CD4-positive, alpha-beta T cell treated with Interleukin-10 for 1 hour (primary cell): Measurements from ENCODE around the gene RNF223.
A peak's percentile ranks its signal among the peaks of the same experiment; 100 is the strongest.
"Not testable (repeated sequence)": the region's sequence is repeated elsewhere in the genome, so short reads cannot be mapped to it uniquely, and the experiment has no call there.

ENCODE experiments used
- DNase-seq: peaks from one replicate; pipeline ENCODE4 v3.0.0-alpha.2; 2020

Gene RNF223

DNA sequence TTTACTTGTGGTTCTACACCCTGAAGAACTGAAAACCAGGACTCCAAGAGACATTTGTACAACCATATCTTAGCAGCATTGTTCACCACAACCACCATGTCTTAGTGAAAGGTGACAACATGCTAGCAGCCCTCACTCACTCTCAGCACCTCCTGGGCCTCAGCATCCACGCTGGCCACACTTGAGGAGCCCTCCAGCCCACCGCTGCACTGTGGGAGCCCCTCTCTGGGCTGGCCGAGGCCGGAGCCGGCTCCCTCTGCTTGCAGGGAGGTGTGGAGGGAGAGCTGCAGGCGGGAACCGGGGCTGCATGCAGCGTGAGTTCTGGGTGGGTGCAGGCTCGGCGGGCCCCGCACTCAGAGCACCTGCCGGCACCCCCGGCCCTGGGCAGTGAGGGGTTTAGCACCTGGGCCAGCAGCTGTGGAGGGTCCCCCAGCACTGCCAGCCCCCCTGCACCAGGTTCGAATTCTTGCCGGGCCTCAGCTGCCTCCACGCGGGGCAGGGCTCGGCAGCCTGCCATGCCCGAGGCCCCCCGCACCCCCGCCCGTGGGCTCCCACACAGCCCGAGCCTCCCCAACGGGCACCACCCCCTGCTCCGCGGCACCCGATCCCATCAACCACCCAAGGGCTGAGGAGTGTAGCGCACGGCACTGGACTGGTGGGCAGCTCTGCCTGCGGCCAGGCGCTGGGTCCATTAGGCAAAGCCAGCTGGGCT, 32.6 kb upstream of the RNF223 start:
- DNase-seq: no peak

DNA sequence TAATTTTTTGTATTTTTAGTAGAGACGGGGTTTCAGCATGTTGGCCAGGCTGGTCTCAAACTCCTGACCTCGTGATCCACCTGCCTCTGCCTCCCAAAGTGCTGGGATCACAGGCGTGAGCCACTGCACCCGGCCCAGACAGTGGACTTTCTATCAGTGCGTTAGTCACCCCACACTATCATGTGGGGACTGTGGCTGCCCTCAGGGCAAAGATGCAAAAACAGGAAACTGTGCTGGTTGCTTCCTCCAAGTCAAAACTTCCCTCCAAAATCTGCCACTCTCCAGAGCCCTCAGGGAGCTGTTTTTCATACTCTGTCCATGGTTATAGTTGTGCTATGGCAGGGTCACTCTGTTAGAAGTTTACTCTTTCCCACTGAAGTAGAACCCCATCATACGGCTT, 30.0 kb upstream of the RNF223 start:
- DNase-seq: not testable (repeated sequence)

DNA sequence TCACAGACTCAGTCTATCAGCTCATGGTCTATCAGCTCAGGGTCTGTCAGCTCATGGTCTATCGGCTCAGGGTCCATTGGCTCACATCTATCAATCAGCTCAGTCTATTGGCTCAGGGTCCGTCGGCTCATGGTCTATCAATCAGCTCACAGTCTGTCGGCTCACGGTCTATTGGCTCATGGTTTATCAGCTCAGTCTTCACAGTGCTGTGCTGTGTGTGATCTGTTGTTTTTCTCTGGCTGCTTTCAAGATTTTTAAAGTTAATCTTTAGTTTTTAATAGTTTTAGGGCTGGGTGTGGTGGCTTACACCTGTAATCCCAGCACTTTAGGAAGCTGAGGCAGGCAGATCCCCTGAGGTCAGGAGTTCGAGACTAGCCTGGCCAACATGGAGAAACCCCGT, 27.4 kb upstream of the RNF223 start:
- no peak for DNase-seq

DNA sequence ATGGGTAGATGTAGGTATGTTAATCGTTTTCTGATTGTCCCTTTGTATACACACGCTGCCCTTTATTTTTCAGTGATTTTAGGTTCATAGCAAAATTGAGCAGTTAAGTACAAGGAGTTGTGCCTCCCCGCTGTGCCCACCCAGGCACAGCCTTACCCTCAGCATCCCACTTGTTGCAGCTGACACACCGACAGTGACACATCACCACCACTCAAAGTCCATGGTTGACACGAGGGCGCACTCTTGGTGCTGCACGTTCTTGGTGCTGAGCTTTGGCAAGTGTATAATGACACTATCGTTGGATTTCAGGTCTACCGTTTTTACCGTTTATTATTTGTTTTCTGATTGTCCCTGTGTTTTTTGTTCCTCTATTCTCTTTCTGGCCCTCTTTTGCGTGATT, 26.2 kb upstream of the RNF223 start:
- no peak for DNase-seq

DNA sequence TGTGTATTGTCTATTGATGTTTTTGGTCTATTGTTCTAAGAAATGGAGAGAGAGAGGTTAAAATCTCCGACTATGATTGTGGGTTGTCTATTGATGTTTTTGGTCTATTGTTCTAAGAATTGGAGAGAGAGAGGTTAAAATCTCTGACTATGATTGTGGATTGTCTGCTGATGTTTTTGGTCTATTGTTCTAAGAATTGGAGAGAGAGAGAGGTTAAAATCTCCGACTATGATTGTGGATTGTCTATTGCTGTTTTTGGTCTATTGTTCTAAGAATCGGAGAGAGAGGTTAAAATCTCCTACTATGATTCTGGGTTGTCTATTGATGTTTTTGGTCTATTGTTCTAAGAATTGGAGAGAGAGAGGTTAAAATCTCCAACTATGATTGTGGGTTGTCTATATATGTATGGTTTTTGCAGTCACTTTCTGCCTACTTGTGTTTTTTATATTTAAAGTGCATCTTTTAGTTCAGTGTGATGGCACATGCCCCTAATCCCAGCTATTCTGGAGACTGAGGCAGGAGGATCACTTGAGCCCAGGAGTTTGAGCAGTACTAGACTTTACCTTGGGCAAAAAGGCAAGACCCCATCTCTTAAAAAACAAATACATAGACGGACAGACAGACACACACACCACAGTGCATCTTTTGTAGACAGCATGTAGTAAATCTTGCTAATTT, 25.5 kb upstream of the RNF223 start:
- DNase-seq: no peak

DNA sequence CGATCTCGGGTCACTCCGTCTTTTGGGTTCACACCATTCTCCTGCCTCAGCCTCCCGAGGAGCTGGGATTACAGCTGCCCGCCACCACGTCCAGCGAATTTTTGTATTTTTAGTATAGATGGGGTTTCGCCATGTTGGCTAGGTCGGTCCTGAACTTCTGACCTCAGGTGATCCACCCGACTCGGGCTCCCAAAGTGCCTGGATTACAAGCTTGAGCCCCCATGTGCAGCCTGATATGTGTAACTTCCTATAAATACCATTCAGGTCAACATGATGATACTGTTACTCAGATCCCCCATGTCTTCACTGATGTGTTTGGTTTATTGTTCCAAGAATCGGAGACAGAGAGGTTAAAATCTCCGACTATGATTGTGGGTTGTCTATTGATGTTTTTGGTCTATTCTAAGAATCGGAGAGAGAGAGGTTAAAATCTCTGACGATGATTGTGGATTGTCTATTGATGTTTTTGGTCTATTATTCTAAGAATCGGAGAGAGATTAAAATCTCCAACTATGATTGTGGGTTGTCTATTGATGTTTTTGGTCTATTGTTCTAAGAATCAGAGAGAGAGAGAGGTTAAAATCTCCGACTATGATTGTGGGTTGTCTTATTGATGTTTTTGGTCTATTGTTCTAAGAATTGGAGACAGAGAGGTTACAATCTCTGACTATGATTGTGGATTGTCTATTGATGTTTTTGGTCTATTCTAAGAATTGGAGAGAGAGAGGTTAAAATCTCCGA, 24.7 kb upstream of the RNF223 start:
- peak; percentile 51 for DNase-seq

DNA sequence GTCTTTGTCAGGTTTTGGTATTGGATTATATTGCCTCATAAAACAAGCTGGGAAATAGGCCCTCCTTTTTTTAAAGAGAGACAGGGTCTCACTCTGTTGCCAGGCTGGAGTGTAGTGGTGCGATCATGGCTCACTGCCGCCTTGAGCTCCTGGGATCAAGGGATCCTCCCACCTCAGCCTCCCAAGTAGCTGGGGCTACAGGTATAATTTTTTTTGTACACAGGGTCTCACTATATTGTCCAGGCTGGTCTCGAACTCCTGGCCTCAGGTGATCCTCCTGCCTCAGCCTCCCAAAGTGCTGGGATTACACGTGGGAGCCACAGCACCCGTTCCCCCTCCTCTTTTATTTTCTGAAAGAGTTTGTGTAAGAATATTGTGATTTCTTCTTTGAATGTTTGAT, 22.0 kb upstream of the RNF223 start:
- DNase-seq: not testable (repeated sequence)

DNA sequence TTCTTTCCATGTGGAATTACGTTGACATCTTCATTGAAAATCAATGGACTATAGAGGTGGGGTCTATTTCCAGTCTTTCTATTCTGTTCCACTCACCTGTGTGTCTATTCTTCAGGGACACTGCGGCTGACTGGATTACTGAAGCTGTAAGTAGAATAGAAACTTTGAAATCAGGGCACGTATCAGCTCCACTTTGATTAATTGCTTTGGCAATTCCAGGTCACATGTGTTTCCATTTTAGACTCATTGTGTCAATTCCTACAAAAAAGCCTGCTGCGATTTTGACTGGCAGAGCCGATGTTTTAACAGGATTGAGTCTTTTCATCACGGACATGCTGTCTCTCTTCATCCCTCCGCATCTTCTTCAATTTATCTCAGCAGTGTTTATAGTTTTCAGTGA, 20.9 kb upstream of the RNF223 start:
- no peak for DNase-seq

DNA sequence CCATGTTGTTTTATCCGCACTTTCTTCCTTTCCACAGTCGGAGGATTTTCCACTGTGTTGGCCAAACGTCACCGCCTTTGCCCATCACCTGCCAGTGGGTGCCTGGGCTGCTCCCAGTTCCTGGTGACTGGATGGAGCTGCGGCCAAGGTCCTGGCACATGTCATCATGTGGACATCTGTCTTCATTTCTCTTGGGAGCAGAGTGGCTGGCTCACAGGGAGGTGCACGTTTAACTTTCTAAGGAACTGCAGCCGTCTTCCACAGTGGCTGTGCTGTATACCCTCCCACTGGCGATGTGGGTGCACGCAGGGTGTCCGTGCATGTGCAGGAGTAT, 19.5 kb upstream of the RNF223 start:
- DNase-seq: no peak

DNA sequence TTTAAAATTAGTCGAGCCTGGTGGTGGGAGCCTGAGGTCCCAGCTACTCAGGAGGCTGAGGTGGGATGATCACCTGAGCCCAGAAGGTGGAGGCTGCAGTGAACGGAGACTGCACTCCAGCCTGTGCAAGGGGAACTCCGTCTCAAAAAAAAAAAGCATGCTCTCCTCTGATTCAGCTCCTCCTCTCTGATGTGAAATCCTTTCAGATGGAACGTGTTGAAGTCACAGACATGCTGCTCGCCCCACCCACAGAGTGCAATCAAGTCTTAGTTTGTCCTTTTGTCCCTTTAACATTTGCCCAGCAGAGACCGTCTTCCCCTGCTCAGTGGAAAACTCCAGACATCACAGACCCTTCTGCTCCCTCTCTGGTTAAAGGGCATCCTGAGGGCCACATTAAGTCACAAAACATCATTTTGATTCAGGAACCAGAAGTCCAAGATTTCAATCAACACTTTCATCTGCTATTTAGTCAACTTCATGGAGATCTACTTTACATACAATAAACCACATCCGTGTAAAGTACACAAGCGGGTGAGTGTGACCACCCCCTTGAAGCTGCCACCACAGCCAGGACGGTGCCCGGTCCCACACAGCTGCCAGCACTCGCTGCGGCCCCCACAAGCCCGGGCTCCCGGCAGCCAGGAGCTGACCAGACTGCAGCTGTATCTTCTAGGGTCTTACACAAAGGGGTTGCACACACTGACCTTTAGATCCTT, 18.9 kb upstream of the RNF223 start:
- DNase-seq: no peak

DNA sequence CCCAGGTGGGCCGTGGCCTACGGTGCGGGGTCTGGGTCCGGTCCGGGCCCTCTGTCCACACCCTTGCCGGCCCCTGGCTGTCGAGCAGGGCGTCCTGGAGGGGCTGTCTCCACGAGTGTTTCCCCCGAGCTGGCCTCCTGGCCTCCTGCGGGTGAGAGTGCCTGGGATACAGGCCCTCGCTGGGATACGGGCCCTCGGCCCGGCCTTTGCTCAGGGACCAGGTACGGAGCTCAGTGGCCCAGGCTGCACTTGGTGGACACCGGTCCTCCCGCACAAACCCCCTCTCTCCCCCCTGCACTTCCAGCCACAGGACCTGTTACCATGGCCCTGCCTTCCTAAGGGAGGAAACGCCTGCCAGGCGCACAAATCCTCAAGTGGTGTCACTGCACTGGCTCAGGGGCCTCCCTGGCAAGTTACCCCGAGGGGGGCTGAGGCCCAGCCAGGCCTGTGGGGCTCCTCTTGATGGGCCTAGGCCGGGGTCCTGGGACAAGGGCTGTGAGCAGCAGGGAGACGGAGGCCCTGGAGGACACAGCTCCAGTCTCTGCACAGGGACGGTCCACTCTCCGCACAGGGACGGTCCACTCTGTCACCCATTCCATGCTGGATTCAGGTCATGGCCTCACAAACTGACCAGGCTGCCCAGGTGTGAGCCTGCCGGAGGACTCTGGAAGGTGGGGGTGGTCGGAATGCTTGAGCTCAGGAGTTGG, 18.2 kb upstream of the RNF223 start:
- DNase-seq: no peak

DNA sequence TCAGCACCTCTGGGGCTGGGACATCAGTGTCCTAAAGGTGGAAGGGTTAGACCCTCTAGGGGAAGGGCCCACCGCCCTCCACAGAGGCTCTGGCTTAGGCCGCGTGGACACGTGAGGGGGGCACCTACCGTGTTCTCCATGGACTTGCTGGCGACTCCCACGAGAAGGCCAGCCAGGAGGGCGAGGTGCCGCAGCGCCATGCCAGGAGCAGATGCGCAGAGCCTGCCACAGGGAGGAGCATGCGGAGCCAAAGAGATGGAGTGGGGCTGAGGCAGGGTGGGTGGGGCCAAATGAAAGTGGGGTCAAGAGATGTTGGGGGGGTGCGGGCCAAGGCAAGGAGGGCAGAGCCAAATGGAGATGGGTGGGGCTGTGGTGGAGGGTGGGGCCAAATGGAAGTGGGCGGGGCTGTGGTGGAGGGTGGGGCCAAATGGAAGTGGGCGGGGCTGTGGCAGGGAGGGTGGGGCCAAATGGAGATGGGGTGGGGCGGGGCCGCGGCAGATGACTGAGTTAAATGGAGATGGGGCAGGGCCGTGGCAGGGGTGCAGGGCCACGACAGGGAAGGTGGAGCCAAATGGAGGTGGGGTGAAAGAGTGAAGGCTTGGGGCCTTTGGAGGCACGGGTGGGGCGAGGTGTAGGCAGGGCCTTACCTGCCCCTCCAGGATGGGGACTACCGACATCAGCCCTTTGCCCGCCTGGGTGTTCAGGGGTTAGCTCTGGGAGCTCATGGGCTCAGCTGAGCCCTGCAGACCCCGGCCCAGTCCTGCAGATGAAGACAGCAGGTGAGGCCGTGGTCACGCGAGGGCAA, 17.4 kb upstream of the RNF223 start:
- DNase-seq: no peak

DNA sequence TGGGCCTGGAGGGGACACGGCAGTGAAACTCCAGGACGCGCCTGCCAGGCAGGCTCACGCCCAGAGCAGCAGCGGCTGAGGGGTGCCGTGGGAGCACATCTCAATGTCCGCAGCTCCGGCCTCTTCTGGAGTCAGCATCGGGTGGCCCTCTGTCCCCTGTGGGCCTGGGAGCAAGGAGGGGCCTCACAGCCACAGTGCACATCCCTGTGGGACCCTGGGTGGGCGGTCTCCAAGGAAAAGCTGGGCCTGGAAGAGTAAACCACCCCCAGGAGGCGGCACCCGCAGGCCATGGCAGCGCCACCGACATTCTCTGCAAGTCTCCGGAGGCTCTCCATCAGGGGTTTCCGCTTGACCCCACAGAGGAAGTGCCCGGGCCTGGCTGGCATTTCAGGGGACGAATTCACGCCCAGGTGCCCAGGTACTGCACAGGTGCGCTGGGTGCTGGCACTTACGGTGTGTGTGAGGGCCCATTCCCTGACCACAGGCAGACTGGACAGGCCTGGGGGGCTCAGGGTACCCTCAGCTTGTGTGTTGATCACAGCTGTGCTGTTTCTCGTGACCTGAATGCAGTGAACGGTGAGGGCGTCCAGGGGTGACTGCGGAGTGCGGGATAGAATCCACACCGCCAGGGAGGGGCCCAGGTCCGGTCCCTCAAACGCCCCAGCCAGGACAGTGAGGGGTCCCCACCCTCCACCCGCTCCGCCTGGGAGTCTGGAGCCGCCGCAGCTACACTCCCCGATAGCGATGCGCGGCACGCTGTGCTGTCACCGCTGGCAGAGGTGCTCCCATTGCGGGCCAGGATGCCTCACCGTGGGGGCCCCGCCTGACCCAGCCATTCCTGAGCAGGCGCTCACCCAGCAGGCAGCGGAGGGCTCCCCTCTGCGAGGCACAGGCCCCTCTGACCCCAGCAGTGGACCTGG, 16.6 kb upstream of the RNF223 start:
- no peak for DNase-seq

DNA sequence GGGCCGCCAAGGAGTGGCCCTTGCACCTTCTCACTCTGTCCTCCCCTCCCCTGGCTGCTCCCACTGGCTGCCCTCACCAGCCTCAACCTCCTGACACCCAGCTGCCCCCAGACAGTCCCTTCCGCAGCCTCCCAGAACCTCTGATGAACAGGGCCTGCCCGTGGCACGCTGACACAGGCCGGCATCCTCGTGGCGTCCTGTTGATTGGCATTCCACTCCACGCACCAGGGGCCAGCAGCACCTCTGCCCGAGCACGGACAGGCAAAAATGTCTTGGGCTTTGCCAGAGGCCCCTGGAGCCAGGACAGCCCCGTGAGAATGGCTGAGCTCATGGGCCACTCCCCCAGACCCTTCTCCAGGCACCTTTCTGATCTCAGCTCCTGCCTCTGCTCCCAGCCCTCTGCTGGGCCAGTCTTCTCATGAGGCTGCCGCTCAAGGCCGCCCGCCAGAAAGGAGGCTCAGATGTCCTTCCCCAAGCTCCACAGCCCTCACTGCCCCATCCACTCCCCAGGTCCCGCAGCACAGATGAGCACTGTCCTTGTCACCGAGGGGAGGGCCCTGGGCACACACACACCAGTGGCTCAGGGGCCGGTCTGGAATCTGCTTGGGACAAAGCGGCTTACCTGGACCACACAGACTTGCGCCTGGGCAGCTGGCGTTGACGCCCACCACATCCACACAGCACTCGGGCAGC, 15.8 kb upstream of the RNF223 start:
- no peak for DNase-seq

DNA sequence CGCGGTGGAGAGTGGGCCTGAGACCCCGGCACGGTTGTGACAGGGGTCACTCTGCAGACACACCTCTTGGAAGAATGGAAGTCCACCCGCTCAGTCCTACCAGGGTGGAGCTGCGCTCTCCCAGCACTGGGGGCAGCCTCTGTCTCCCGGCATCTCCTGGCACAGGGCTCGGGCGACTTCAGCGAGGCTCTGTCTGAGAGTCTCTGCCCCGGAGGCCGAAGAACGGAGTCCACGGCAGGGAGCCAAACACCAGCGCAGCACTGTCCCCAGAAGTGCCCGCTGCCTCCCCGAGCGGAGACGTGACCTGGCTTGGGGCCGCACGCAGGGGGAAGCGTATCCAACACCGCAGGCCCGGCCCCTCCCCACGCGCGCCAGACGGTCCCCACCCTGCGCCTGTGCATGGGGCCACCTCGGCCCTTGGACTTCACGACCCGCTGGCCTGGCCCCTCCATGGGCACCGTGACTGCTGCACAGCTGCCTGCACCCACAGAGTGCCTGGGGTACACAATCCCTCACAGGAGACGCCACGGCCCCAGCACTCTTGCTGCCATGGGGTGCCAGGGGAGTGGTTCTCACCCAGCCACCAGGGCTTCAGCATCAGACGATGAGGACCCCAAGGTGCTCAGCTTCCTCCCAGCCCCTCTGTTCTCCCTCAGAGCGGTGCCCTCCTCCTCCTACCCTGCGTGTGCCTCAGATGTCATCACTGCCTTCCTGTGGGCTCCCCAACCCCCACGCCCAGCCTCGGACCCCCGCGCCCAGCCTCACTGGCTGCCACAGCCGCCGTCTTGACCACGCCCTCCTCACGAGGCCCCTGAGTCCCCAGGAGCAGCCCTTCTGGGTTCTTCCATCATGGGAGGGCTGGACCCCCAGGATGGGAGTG, 14.9 kb upstream of the RNF223 start:
- DNase-seq: no peak

DNA sequence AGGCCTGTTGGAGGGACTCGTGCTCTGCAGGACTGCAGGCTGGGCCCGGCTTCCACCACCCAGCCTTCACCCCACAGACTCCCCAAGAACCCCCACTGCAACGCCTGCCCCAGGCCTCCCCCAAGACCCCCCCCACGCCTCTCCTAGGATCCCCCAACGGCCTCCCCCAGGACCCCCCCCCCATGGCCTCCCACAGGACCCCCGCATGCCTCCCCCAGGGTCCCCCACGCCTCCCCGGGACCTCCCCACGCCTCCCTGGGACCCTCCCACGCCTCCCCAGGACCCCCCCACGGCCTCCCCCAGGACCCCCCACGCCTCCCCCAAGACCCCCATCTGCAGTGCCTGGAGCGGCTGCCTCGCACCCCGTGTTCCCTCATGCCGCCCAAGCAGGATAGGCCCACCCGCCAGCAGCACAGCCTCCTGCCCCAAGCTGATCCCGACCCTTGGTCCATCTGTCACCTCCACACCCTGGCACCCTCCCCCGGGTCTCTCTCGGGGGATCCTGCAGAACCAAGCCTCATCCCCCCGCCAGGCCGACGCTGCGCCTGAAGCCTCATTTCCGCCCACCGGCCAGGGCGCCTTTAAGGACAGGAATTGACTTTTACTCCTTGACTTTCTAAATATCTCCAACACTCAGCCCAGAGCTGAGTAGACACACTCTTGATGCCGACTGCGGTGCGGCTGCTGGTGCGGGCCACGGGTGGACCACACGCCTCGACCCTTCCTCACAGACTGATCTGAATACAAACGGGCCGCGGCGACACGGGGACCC, 14.1 kb upstream of the RNF223 start:
- no peak for DNase-seq

DNA sequence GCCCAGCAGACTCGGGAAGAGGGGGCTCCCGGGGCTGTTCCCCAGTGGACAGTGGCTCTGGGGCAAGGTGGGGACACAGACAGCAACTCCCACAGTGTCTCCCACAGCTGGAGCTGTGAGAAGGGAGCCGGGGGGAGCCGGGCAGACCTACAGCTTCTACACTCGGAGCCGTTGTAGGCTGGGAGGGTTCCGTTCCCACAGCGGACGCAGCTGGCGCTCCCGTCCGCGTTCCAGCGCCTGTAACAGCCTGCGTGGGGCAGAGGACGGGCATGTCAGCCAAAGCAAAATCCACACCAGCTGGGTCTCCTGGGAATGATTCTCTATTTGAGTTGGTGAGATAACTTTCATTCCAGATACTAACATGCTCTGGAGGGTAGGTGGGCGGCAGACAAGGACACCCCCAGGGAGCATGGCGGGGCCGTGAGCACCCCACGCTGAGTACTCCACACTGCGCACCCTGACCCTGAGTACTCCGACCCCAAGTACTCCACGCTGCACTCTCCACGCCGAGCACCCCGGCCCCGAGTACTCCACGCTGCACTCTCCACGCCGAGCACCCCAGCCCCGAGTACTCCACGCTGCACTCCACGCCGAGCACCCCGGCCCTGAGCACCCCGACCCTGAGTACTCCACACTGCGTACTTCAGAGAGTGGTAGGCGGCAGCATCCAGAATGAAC, 13.4 kb upstream of the RNF223 start:
- DNase-seq: no peak

DNA sequence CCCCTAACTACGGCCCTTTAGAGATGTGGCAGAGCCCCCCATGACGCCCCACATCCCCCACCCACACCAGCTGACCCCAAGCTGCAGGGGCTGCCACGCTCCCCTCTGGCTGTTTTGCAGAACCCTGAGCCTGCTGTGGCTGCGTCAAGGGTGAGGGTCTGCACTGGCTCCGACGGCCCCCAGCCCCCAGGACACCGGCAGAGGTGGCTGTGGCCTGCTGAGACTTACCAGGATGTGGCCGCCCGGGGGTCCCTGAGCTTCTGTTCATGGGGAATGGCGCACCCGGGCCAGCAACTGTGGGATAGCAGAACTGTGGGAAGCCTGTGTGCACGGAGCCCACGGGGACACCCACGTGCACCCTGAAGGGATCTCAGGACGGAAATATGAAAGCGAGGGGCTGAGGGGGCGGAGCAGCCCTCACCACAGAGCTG, 12.8 kb upstream of the RNF223 start:
- DNase-seq: no peak
